Caco-2 (cell line): Measurements from ENCODE around the gene LRRC1. TPM values are rescaled to one million over a fixed set of nuclear protein-coding genes. Genes with fewer than 3 reads are reported as not detected.

Experiments
- BruUV-seq: library from RNA; stranded (reverse); fragments of 400-500 nt; replicated peaks from 2 replicates; lab custom pipeline; 2021; lab: Mats Ljungman, UMichigan
- CTCF ChIA-PET: fragments of 300-600 bp; sonication (Branson Sonifier 250); formaldehyde crosslinking; loops from one replicate; lab custom pipeline; 2022; ENCODE audit warnings: antibody characterized with exemption; lab: Charles Lee
- POLR2A ChIA-PET: fragments of 300-600 bp; sonication (Branson Sonifier 250); formaldehyde crosslinking; loops from one replicate; lab custom pipeline; 2022; ENCODE audit warnings: antibody characterized with exemption; lab: Charles Lee
- DNase-seq, 2 experiments: peaks; one replicate each; pipeline versions ENCODE4 v3.0.0 to v3.0.0-alpha.2; 2020 to 2022
- H3K27me3 ChIP-seq: replicated peaks from 2 replicates; pipeline ENCODE4 v1.6.0; 2011; ENCODE audit warnings: low read length; ENCODE audit not compliant: control insufficient read depth, insufficient read depth
- H3K36me3 ChIP-seq: 2 replicates; pipeline ENCODE4 v1.5.1; 2011; ENCODE audit warnings: low read length; ENCODE audit not compliant: control insufficient read depth, insufficient read depth
- H3K4me1 ChIP-seq: fragments of 250-450 bp; sonication (Bioruptor Pico); 2 replicates; pipeline ENCODE4 v1.5.1; 2020; ENCODE audit warnings: mild to moderate bottlenecking
- H3K4me3 ChIP-seq: 2 replicates; pipeline ENCODE4 v1.5.1; 2011; ENCODE audit warnings: low read depth, mild to moderate bottlenecking, control low read depth, low read length
- H3K9me3 ChIP-seq: fragments of 250-450 bp; sonication (Bioruptor Pico); 2 replicates; pipeline ENCODE4 v1.5.1; 2020; ENCODE audit warnings: mild to moderate bottlenecking, moderate library complexity
- H3K27ac Mint-ChIP-seq: one replicate; pipeline ENCODE4 v1.8.0; 2022; ENCODE audit warnings: mixed read lengths; ENCODE audit not compliant: unreplicated experiment
- H3K27me3 Mint-ChIP-seq: one replicate; pipeline ENCODE4 v1.8.0; 2022; ENCODE audit warnings: mixed read lengths; ENCODE audit not compliant: insufficient read depth, unreplicated experiment
- H3K36me3 Mint-ChIP-seq: one replicate; pipeline ENCODE4 v1.8.0; 2022; ENCODE audit warnings: mild to moderate bottlenecking, mixed read lengths; ENCODE audit not compliant: insufficient read depth, unreplicated experiment
- H3K4me1 Mint-ChIP-seq: one replicate; pipeline ENCODE4 v1.8.0; 2022; ENCODE audit warnings: low read depth, mixed read lengths; ENCODE audit not compliant: unreplicated experiment
- H3K4me3 Mint-ChIP-seq: one replicate; pipeline ENCODE4 v1.8.0; 2022; ENCODE audit warnings: mild to moderate bottlenecking, moderate library complexity, mixed read lengths; ENCODE audit not compliant: unreplicated experiment
- H3K9me3 Mint-ChIP-seq: one replicate; pipeline ENCODE4 v1.8.0; 2022; ENCODE audit warnings: mixed read lengths; ENCODE audit not compliant: unreplicated experiment
- intact Hi-C: fragments of 100-400 bp; cut with micrococcal nuclease; formaldehyde crosslinking; loops from one replicate; pipeline ENCODE4 v1.10.0; 2022; ENCODE audit not compliant: unreplicated experiment
- total RNA-seq: library from RNA; stranded (reverse); gene quantifications from 2 replicates; pipeline ENCODE4 v1.2.3, GENCODE V29; 2022
- TF ChIP-seq, protein P1 (sequence below), 2 experiments: fragments of 200-600 bp in 1 of 2; IDR thresholded peaks; 1 replicate in 1 of 2; 2 replicates in 1 of 2; pipeline versions ENCODE4 v1.5.1 to v1.8.0; 2011 to 2022; ENCODE audit warnings: antibody characterized with exemption in 1 of 2, control low read depth in 1 of 2, inconsistent platforms in 1 of 2, low read depth in 1 of 2, low read length in 1 of 2, mild to moderate bottlenecking in 1 of 2, moderate library complexity in 1 of 2; ENCODE audit not compliant: insufficient read depth in 1 of 2, severe bottlenecking in 1 of 2, unreplicated experiment in 1 of 2

LRRC1 gene
- total RNA-seq, 1 experiment from 2014 or later = 60.8 TPM

DNA sequence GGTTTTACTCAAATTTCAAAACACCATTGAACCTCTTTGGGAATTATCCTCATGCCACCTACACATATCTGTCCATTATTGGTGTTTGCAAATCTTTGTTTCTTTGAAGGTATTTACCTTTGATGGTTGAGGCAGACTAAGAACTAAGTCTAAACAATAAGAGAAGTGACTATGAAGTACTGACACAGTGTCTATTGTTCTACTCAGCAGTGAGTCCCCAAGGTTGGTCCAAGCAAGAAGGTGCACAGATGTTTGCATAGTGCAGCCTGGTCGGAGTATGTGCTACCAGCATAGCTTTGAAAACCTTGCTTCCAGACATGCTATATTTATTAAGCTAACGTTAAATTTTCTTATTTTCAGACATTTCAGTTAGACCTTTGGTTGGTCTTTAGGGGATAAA is 19.5 kb downstream of the LRRC1 start:
- H3K9me3 Mint-ChIP-seq = no peaks in the 10 kb centered on the region
- POLR2A ChIA-PET = interaction anchor here (0.6 to 1.0 kb wide), 2 partner anchors 19 to 35 kb away, joined by 3 to 5 read pairs; partner anchors contain the start of gene LRRC1
- H3K27me3 Mint-ChIP-seq = no peaks in the 10 kb centered on the region
- no peak overlapping the region for H3K4me3 Mint-ChIP-seq
- Histone ChIP-seq H3K36me3 (no peaks in the 10 kb centered on the region), H3K27me3 (no peaks in the 10 kb centered on the region), H3K9me3 (no peaks in the 10 kb centered on the region), H3K4me3 (no peak overlapping the region), H3K4me1 (peaks cover 57% of the 10 kb centered on the region)
- no TSS peak for BruUV-seq
- intact Hi-C loops = loop anchor here (2.0 to 5.0 kb wide), 2 partner anchors 14 to 33 kb away; no protein-coding TSS in a partner anchor
- CTCF ChIA-PET = no interaction called here
- H3K36me3 Mint-ChIP-seq = peaks cover 24% of the 10 kb centered on the region
- peaks cover 38% of the 10 kb centered on the region for H3K4me1 Mint-ChIP-seq
- DNase-seq = no peak
- TF ChIP-seq, protein P1, sequence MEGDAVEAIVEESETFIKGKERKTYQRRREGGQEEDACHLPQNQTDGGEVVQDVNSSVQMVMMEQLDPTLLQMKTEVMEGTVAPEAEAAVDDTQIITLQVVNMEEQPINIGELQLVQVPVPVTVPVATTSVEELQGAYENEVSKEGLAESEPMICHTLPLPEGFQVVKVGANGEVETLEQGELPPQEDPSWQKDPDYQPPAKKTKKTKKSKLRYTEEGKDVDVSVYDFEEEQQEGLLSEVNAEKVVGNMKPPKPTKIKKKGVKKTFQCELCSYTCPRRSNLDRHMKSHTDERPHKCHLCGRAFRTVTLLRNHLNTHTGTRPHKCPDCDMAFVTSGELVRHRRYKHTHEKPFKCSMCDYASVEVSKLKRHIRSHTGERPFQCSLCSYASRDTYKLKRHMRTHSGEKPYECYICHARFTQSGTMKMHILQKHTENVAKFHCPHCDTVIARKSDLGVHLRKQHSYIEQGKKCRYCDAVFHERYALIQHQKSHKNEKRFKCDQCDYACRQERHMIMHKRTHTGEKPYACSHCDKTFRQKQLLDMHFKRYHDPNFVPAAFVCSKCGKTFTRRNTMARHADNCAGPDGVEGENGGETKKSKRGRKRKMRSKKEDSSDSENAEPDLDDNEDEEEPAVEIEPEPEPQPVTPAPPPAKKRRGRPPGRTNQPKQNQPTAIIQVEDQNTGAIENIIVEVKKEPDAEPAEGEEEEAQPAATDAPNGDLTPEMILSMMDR (IDR thresholded peaks at IDR 0.05; ENCODE audit: insufficient read depth in 1 of 2, low read depth in 1 of 2, low read length in 1 of 2, severe bottlenecking in 1 of 2, unreplicated experiment in 1 of 2) = no peak
- no peak overlapping the region for H3K27ac Mint-ChIP-seq

DNA sequence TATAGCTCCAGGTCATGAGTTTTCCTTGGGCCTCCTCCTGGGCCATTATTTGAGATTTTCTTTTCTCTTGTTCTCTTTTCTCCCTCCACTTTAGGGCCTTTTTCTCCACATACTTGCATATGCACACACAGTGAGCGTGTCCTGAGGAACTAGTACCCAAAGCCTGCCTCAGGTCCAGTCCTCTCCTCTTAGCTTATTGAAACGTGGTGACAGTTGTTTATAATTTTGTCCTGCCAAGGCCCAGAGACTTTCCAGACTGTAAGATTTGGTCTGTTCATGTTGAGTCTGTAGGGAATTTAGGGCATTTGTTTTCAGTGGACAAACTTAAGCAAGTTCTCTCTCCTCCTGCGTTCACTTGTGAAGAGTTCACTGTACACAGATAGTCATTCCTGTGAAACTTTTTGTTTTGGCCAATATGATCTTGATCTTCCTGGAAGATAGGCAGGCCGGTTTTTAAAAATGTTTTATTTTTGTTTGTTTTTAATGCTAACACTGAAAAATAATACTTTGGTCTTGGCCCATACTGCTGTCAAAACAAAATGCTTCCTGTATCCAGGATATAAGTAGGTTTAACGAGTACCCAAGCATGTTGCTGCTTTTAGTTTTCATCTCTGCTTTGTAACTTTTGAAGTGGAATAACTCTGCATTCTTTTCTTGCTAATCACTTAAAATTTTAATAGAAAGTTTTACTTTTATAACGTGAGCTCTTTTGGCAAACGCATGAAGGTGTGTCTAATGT is 20.7 kb downstream of the LRRC1 start:
- Histone ChIP-seq H3K4me3 (no peak overlapping the region), H3K9me3 (no peaks in the 10 kb centered on the region), H3K36me3 (no peaks in the 10 kb centered on the region), H3K27me3 (no peaks in the 10 kb centered on the region), H3K4me1 (peaks cover 50% of the 10 kb centered on the region)
- Mint-ChIP-seq H3K36me3 (peaks cover 23% of the 10 kb centered on the region), H3K4me3 (no peak overlapping the region), H3K4me1 (peaks cover 37% of the 10 kb centered on the region), H3K9me3 (no peaks in the 10 kb centered on the region), H3K27me3 (no peaks in the 10 kb centered on the region), H3K27ac (peak overlapping the region; percentile 7)
- TF ChIP-seq, protein P1 (IDR thresholded peaks at IDR 0.05; ENCODE audit: insufficient read depth in 1 of 2, low read depth in 1 of 2, low read length in 1 of 2, severe bottlenecking in 1 of 2, unreplicated experiment in 1 of 2) = no peak
- no TSS peak for BruUV-seq
- no peak for DNase-seq
- intact Hi-C loops = loop anchor here (2.0 kb wide), 1 partner anchor 13 kb away; no protein-coding TSS in a partner anchor
- ChIA-PET POLR2A (no interaction called here), CTCF (interaction anchor here (1.0 kb wide), 1 partner anchor 323 kb away, joined by 3 read pairs; no protein-coding TSS in a partner anchor)

DNA sequence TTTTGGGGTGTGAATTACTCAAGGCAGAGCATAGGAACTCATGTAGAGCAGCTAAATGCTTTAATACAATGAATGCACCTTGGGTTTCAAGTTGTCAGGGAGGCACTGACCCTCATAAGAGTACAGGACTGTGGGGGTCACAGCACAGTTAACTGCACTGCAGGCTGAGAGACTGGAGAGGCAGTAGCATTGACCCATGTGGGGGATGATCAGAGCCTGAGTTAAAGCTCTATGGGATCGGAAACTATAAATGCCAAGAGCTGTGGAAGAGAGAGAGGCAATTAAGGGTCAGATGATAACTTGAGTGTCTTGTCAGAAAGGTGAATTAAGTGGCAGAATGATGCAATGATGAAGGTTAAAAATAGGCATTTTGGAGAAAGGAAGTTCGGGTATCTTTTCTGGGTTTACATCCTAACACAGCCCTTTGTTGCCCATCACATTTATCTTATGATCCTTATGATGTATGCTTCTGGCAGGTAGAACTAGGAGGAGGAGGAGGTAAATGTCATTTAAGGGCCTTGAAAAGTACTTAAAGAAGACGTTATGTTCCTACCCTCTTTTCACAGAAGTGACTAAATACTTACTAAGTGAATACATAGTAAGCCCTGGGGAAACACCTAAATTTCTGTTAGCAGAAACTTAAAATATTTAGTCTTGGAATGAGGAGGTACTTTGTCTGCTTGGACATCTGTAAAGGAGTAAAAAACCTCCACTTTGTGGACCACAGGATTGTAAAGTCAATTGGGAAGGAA is 24.2 kb downstream of the LRRC1 start:
- no peaks in the 10 kb centered on the region for H3K27me3 ChIP-seq
- H3K4me1 ChIP-seq = peaks cover 25% of the 10 kb centered on the region
- peaks cover 39% of the 10 kb centered on the region for H3K4me1 Mint-ChIP-seq
- no peaks in the 10 kb centered on the region for H3K9me3 ChIP-seq
- ChIA-PET CTCF (no interaction called here), POLR2A (no interaction called here)
- H3K9me3 Mint-ChIP-seq = no peaks in the 10 kb centered on the region
- BruUV-seq = no TSS peak
- peak overlapping the region; percentile 78 for H3K27ac Mint-ChIP-seq
- H3K36me3 ChIP-seq = no peaks in the 10 kb centered on the region
- intact Hi-C loops = no loop called here
- no peak overlapping the region for H3K4me3 ChIP-seq
- H3K4me3 Mint-ChIP-seq = no peak overlapping the region
- TF ChIP-seq, protein P1 (IDR thresholded peaks at IDR 0.05; ENCODE audit: insufficient read depth in 1 of 2, low read depth in 1 of 2, low read length in 1 of 2, severe bottlenecking in 1 of 2, unreplicated experiment in 1 of 2) = no peak
- no peak for DNase-seq
- peaks cover 9% of the 10 kb centered on the region for H3K36me3 Mint-ChIP-seq
- H3K27me3 Mint-ChIP-seq = no peaks in the 10 kb centered on the region
